Stimulated activated CD8-positive, alpha-beta memory T cell treated with anti-CD3 and anti-CD28 coated beads, Interleukin-15, amount 100 ng/mL, for 24 hours (primary cell): ENCODE results near the gene SAP30BP.

Experiments
- DNase-seq: peaks from one replicate; pipeline ENCODE4 v3.0.0-alpha.2; 2020; ENCODE audit warnings: low read depth

SAP30BP gene

GRCh38 chr17:75647061-75647460 is 20.1 kb upstream of the SAP30BP start:
- no peak for DNase-seq

- no peak for DNase-seq
Measured at GRCh38 chr17:75647921-75648320, 19.2 kb upstream of the SAP30BP start.

GRCh38 chr17:75649687-75650086 is 17.5 kb upstream of the SAP30BP start:
- no peak for DNase-seq

GRCh38 chr17:75650874-75651273 is 16.3 kb upstream of the SAP30BP start:
- DNase-seq = no peak

GRCh38 chr17:75652341-75652740 is 14.8 kb upstream of the SAP30BP start:
- DNase-seq = no peak

GRCh38 chr17:75652934-75653549 is 14.1 kb upstream of the SAP30BP start:
- DNase-seq = no peak

GRCh38 chr17:75654176-75654575 is 13.0 kb upstream of the SAP30BP start:
- no peak for DNase-seq

GRCh38 chr17:75658237-75658636 is 8.9 kb upstream of the SAP30BP start:
- DNase-seq = no peak

GRCh38 chr17:75661531-75661930 is 5.6 kb upstream of the SAP30BP start:
- DNase-seq = no peak

- no peak for DNase-seq
Measured at GRCh38 chr17:75662511-75662910, 4.6 kb upstream of the SAP30BP start.

- no peak for DNase-seq
Measured at GRCh38 chr17:75664099-75664549, 3.0 kb upstream of the SAP30BP start.

- DNase-seq = no peak
Measured at GRCh38 chr17:75665981-75666380, 1.2 kb upstream of the SAP30BP start.

GRCh38 chr17:75667825-75668224 is 687 bp downstream of the SAP30BP start:
- DNase-seq = no peak

GRCh38 chr17:75668489-75668888 is 1.4 kb downstream of the SAP30BP start:
- DNase-seq = no peak

- DNase-seq = no peak
Measured at GRCh38 chr17:75670868-75671267, 3.7 kb downstream of the SAP30BP start.

- DNase-seq = no peak
Measured at GRCh38 chr17:75672011-75672410, 4.9 kb downstream of the SAP30BP start.

GRCh38 chr17:75673487-75673886 is 6.3 kb downstream of the SAP30BP start:
- DNase-seq = no peak

- no peak for DNase-seq
Measured at GRCh38 chr17:75676461-75676860, 9.3 kb downstream of the SAP30BP start.

- DNase-seq = no peak
Measured at GRCh38 chr17:75679706-75680211, 12.6 kb downstream of the SAP30BP start.

GRCh38 chr17:75680431-75680830 is 13.3 kb downstream of the SAP30BP start:
- DNase-seq = no peak

- no peak for DNase-seq
Measured at GRCh38 chr17:75681289-75681688, 14.2 kb downstream of the SAP30BP start.

GRCh38 chr17:75683583-75683982 is 16.4 kb downstream of the SAP30BP start:
- no peak for DNase-seq

GRCh38 chr17:75684249-75684648 is 17.1 kb downstream of the SAP30BP start:
- no peak for DNase-seq

- DNase-seq = no peak
Measured at GRCh38 chr17:75684924-75685323, 17.8 kb downstream of the SAP30BP start.
